Spleen (tissue), 11 donors: ENCODE data around the gene LSMEM2. TPM values are rescaled to one million over a fixed set of nuclear protein-coding genes. Genes with fewer than 3 reads are reported as not detected.

ENCODE experiments used
- DNase-seq: peaks from one replicate; pipeline ENCODE4 v3.0.0-alpha.2; 2020
- H3K27ac ChIP-seq, 8 donors: fragments of 200-600 bp; sonication (generic) in 7 of 8; 1 replicate in 4 of 8; 2 replicates in 4 of 8; pipeline versions ENCODE4 v1.5.0 to v1.8.0; 2016 to 2021; ENCODE audit warnings: inconsistent platforms in 4 of 8, mild to moderate bottlenecking in 4 of 8, moderate library complexity in 1 of 8
- H3K27me3 ChIP-seq, 7 donors: fragments of 200-600 bp; sonication (generic) in 6 of 7; replicated peaks in 1 of 7; 1 replicate in 4 of 7; 2 replicates in 3 of 7; pipeline versions ENCODE4 v1.5.0 to v1.8.0; 2016 to 2021; ENCODE audit warnings: inconsistent platforms in 3 of 7, mild to moderate bottlenecking in 1 of 7
- H3K36me3 ChIP-seq, 6 donors: fragments of 200-600 bp; sonication (generic) in 5 of 6; 1 replicate in 4 of 6; 2 replicates in 2 of 6; pipeline versions ENCODE4 v1.5.0 to v1.8.0; 2016 to 2021; ENCODE audit warnings: inconsistent platforms in 2 of 6
- H3K4me1 ChIP-seq, 6 donors: fragments of 200-600 bp; sonication (generic) in 5 of 6; 1 replicate in 3 of 6; 2 replicates in 3 of 6; pipeline versions ENCODE4 v1.5.0 to v1.8.0; 2016 to 2021; ENCODE audit warnings: inconsistent platforms in 3 of 6
- H3K4me3 ChIP-seq, 8 donors: fragments of 200-600 bp; sonication (generic) in 7 of 8; 1 replicate in 4 of 8; 2 replicates in 4 of 8; pipeline versions ENCODE4 v1.5.0 to v1.8.0; 2016 to 2021; ENCODE audit warnings: inconsistent platforms in 4 of 8, mild to moderate bottlenecking in 4 of 8, moderate library complexity in 2 of 8
- H3K9me3 ChIP-seq, 8 donors: fragments of 200-600 bp; sonication (generic) in 7 of 8; 1 replicate in 4 of 8; 2 replicates in 4 of 8; pipeline versions ENCODE4 v1.5.0 to v1.8.0; 2016 to 2021; ENCODE audit warnings: inconsistent platforms in 4 of 8
- CTCF ChIP-seq, 11 experiments: fragments of 200-600 bp in 7 of 11; fragments of 450-650 bp in 4 of 11; sonication (generic) in 4 of 11; IDR thresholded peaks in 8 of 11; conservative IDR thresholded peaks in 3 of 11; 1 replicate in 7 of 11; 2 replicates in 4 of 11; pipeline versions ENCODE4 v1.4.0 to v1.8.0; 2016 to 2021; ENCODE audit warnings: antibody characterized with exemption in 11 of 11, inconsistent platforms in 4 of 11, mild to moderate bottlenecking in 1 of 11
- POLR2A ChIP-seq, 3 donors: fragments of 450-650 bp; IDR thresholded peaks; one replicate each; pipeline ENCODE4 v1.5.1; 2017; ENCODE audit warnings: antibody characterized with exemption in 3 of 3, mild to moderate bottlenecking in 1 of 3
- POLR2AphosphoS5 ChIP-seq, 3 donors: sonication (generic); formaldehyde crosslinking; IDR thresholded peaks; one replicate each; pipeline ENCODE4 v1.5.1; 2017; ENCODE audit warnings: antibody characterized with exemption in 3 of 3
- WGBS, 5 donors: extraction: QIAGEN DNeasy Blood & Tissue Kit in 3 of 5; methylation state at CpG; one replicate each; pipeline versions ENCODE4 v1.1.5 to v1.1.7; 2013 to 2018; 5-methylcytosine and 5-hydroxymethylcytosine counted together
- intact Hi-C: fragments of 100-400 bp; cut with DNase I; formaldehyde crosslinking; loops from one replicate; pipeline ENCODE4 v1.15.0; 2023; ENCODE audit warnings: low total_unique reads
- polyA plus RNA-seq, 3 donors: library from polyadenylated mRNA; stranded (reverse); fragments of 200-250 nt; gene quantifications; one replicate each; pipeline ENCODE4 v1.2.1, GENCODE V29; 2013
- total RNA-seq, 7 donors: library from RNA; depleted of rRNA in 3 of 7; stranded (reverse); fragments of >200 nt in 3 of 7; fragmentation: NEBNext Ultra II Directional in 4 of 7; extraction: Animal tissue kit (Norgen Biotek cat#: 25700) in 4 of 7; gene quantifications; one replicate each; pipeline versions ENCODE4 v1.1.0 to v1.2.1, GENCODE V29; 2016 to 2021
- donor health status: healthy with polysubstance abuse.
- donor health status: DM: no; HTN: no; CAD: no; lungs with moderate emphysema.
- donor health status: DM: no; HTN: no; CAD: no.
- donor health status: Bipolar disorder and iron deficiency.
- donor health status: healthy.
- donor health status: DM: no; HTN: no; CAD: no.
- donor health status: DM: yes; HTN: yes; CAD: no.

LSMEM2 gene
- total and polyA plus RNA-seq, 10 donors = 0.06 to 0.46 (median 0.24) TPM; not detected in 6

GRCh38 chr3:50272911-50273688 lies 5.8 kb upstream of the LSMEM2 start:
- TF ChIP-seq POLR2A (IDR thresholded peaks at IDR 0.05) = no peak
- peak; percentile 99 to 100 (median 99) for TF ChIP-seq CTCF (IDR thresholded peaks at IDR 0.05 in 8 of 11, conservative IDR thresholded peaks at IDR 0.05 in 3 of 11)
- TF ChIP-seq POLR2AphosphoS5 (IDR thresholded peaks at IDR 0.05) = peak; percentile 73 to 85 (median 77)
- Histone ChIP-seq H3K27me3 (peaks cover 5 to 52% (median 41%) of the 10 kb centered on the region in 7 donors), H3K4me1 (peaks cover 14 to 78% (median 53%) of the 10 kb centered on the region in 6 donors), H3K27ac (peak overlapping the region in 1 of 8 donors; percentile 46), H3K36me3 (no peaks in the 10 kb centered on the region), H3K4me3 (peak overlapping the region in 7 of 8 donors; percentile 10 to 56 (median 16)), H3K9me3 (no peaks in the 10 kb centered on the region)
- peak; percentile 97 for DNase-seq
- WGBS, 5 donors = 4 to 9% (median 5%) methylated on average over 37 to 61 of the region's 61 CpGs
- intact Hi-C loops = loop anchor here (2.0 to 10.0 kb wide), 3 partner anchors 46 to 148 kb away; partner anchors contain the start of gene GNAT1

- intact Hi-C loops = loop anchor here (2.0 to 10.0 kb wide), 3 partner anchors 46 to 149 kb away; partner anchors contain the start of gene GNAT1
- no peak for DNase-seq
- H3K27me3 ChIP-seq = peaks cover 5 to 54% (median 41%) of the 10 kb centered on the region in 7 donors
Measured at GRCh38 chr3:50273689-50274065, 5.2 kb upstream of the LSMEM2 start.

GRCh38 chr3:50274371-50275104 lies 4.3 kb upstream of the LSMEM2 start:
- H3K4me1 ChIP-seq = peaks cover 10 to 63% (median 48%) of the 10 kb centered on the region in 6 donors
- H3K9me3 ChIP-seq = no peaks in the 10 kb centered on the region
- peaks cover 5 to 54% (median 41%) of the 10 kb centered on the region in 7 donors for H3K27me3 ChIP-seq
- H3K36me3 ChIP-seq = no peaks in the 10 kb centered on the region
- intact Hi-C loops = loop anchor here (5.0 to 10.0 kb wide), 2 partner anchors 47 to 150 kb away; no protein-coding TSS in a partner anchor
- H3K4me3 ChIP-seq = peak overlapping the region in 2 of 8 donors; percentile 6 to 54
- WGBS, 5 donors = 12 to 24% (median 15%) methylated on average over 20 to 26 of the region's 26 CpGs
- H3K27ac ChIP-seq = no peak overlapping the region
- TF ChIP-seq POLR2AphosphoS5 (IDR thresholded peaks at IDR 0.05) (peak in 1 of 3 donors; percentile 27), POLR2A (IDR thresholded peaks at IDR 0.05) (no peak), CTCF (IDR thresholded peaks at IDR 0.05 in 8 of 11, conservative IDR thresholded peaks at IDR 0.05 in 3 of 11) (peak; percentile 42 to 89 (median 80))
- DNase-seq = peak; percentile 89

More at GRCh38 chr3:50273689-50274065, 5.2 kb upstream of the LSMEM2 start:
- Histone ChIP-seq H3K36me3 (no peaks in the 10 kb centered on the region), H3K4me3 (peak overlapping the region in 5 of 8 donors; percentile 10 to 56 (median 16)), H3K9me3 (no peaks in the 10 kb centered on the region), H3K27ac (no peak overlapping the region), H3K4me1 (peaks cover 10 to 72% (median 51%) of the 10 kb centered on the region in 6 donors)
- WGBS, 5 donors = 36 to 63% (median 42%) methylated on average over 15 to 31 of the region's 31 CpGs
- TF ChIP-seq POLR2A (IDR thresholded peaks at IDR 0.05) (no peak), POLR2AphosphoS5 (IDR thresholded peaks at IDR 0.05) (no peak), CTCF (IDR thresholded peaks at IDR 0.05 in 8 of 11, conservative IDR thresholded peaks at IDR 0.05 in 3 of 11) (no peak)
